HG02973 (cell line): Measurements from ENCODE around the gene EXT2.

Experiments used
- ATAC-seq: cut with Tn5 transposase; IDR thresholded peaks from one replicate; pipeline ENCODE4 v1.9.1; 2021; ENCODE audit warnings: moderate library complexity; ENCODE audit not compliant: unreplicated experiment

EXT2 gene

GRCh38 chr11:44130751-44131150 is 35.3 kb downstream of the EXT2 start:
- ATAC-seq, result no peak

- ATAC-seq, result no peak
These were observed 38.0 kb downstream of the EXT2 start for GRCh38 chr11:44133335-44133946.

GRCh38 chr11:44134625-44135024 is 39.1 kb downstream of the EXT2 start:
- ATAC-seq, result no peak

GRCh38 chr11:44136176-44136945 is 40.9 kb downstream of the EXT2 start:
- ATAC-seq, result no peak

- ATAC-seq, result no peak
These were observed 41.6 kb downstream of the EXT2 start for GRCh38 chr11:44137057-44137456.

- no peak for ATAC-seq
These were observed 42.8 kb downstream of the EXT2 start for GRCh38 chr11:44138286-44138685.

- ATAC-seq, result no peak
These were observed 43.5 kb downstream of the EXT2 start for GRCh38 chr11:44138980-44139379.

GRCh38 chr11:44139565-44140330 is 44.3 kb downstream of the EXT2 start:
- ATAC-seq, result no peak

GRCh38 chr11:44140372-44140771 is 44.9 kb downstream of the EXT2 start:
- ATAC-seq, result no peak

- ATAC-seq, result no peak
These were observed 45.3 kb downstream of the EXT2 start for GRCh38 chr11:44140805-44141204.

- ATAC-seq, result no peak
These were observed 48.8 kb downstream of the EXT2 start for GRCh38 chr11:44143987-44144909.

GRCh38 chr11:44145011-44145775 is 49.7 kb downstream of the EXT2 start:
- no peak for ATAC-seq

- no peak for ATAC-seq
These were observed 51.5 kb downstream of the EXT2 start for GRCh38 chr11:44146931-44147330.

- no peak for ATAC-seq
These were observed 52.3 kb downstream of the EXT2 start for GRCh38 chr11:44147751-44148150.

- no peak for ATAC-seq
These were observed 54.2 kb downstream of the EXT2 start for GRCh38 chr11:44149651-44150050.

GRCh38 chr11:44150401-44150800 is 54.9 kb downstream of the EXT2 start:
- no peak for ATAC-seq

GRCh38 chr11:44157019-44157418 is 61.5 kb downstream of the EXT2 start:
- ATAC-seq, result no peak

GRCh38 chr11:44158384-44158783 is 62.9 kb downstream of the EXT2 start:
- ATAC-seq, result no peak

GRCh38 chr11:44159848-44160721 is 64.6 kb downstream of the EXT2 start:
- no peak for ATAC-seq
